Mesothelial cell of epicardium (in vitro differentiated cells): ENCODE results near the gene ANKS1B. TPM values are rescaled to one million over a fixed set of nuclear protein-coding genes. Genes with fewer than 3 reads are reported as not detected.
"Not testable (repeated sequence)": the region's sequence is repeated elsewhere in the genome, so short reads cannot be mapped to it uniquely, and the experiment has no call there.

Source experiments
- DNase-seq, 2 experiments: peaks; one replicate each; pipeline ENCODE4 v3.0.0; 2021; ENCODE audit warnings: low spot score in 2 of 2; ENCODE audit not compliant: unreplicated experiment in 2 of 2
- H3K27ac Mint-ChIP-seq: 2 replicates; pipeline ENCODE4 v1.8.0; 2021; ENCODE audit warnings: mixed read lengths
- H3K27me3 Mint-ChIP-seq: 2 replicates; pipeline ENCODE4 v1.8.0; 2021; ENCODE audit warnings: low read depth, mixed read lengths
- H3K36me3 Mint-ChIP-seq: 2 replicates; pipeline ENCODE4 v1.8.0; 2021; ENCODE audit warnings: mixed read lengths
- H3K4me1 Mint-ChIP-seq: 2 replicates; pipeline ENCODE4 v1.8.0; 2021; ENCODE audit warnings: mixed read lengths
- H3K4me3 Mint-ChIP-seq: 2 replicates; pipeline ENCODE4 v1.8.0; 2021; ENCODE audit warnings: mild to moderate bottlenecking, moderate library complexity, mixed read lengths
- H3K9me3 Mint-ChIP-seq: 2 replicates; pipeline ENCODE4 v1.8.0; 2021; ENCODE audit warnings: mixed read lengths
- CTCF ChIP-seq: fragments of 200-600 bp; sonication (generic); IDR thresholded peaks from one replicate; pipeline ENCODE4 v1.5.0; 2021; ENCODE audit warnings: antibody characterized with exemption; ENCODE audit not compliant: unreplicated experiment
- total RNA-seq: library from RNA; stranded (reverse); gene quantifications from 3 replicates; pipeline ENCODE4 v1.2.1, GENCODE V29; 2021

The ANKS1B gene
- total RNA-seq, 1 donor from 2014 or later: 8.8 TPM

GRCh38 chr12:99648183-99648582 is 336.6 kb downstream of the ANKS1B start:
- Mint-ChIP-seq H3K27me3 (no peaks in the 10 kb centered on the region), H3K4me1 (no peaks in the 10 kb centered on the region), H3K9me3 (peaks cover 9% of the 10 kb centered on the region), H3K4me3 (no peak overlapping the region), H3K27ac (no peak overlapping the region), H3K36me3 (no peaks in the 10 kb centered on the region)
- no peak for DNase-seq
- TF ChIP-seq CTCF: no peak

- no peaks in the 10 kb centered on the region for H3K27me3 Mint-ChIP-seq
- DNase-seq: no peak
- H3K27ac Mint-ChIP-seq: no peak within 1 kb of the TSS
- peaks cover 15% of the 10 kb centered on the region for H3K9me3 Mint-ChIP-seq
- TF ChIP-seq CTCF: no peak
- no peak within 1 kb of the TSS for H3K4me3 Mint-ChIP-seq
- H3K4me1 Mint-ChIP-seq: no peaks in the 10 kb centered on the region
- no peaks in the 10 kb centered on the region for H3K36me3 Mint-ChIP-seq
Measured at GRCh38 chr12:99647453-99647852, 337.3 kb downstream of the ANKS1B start, which contains the start of gene GARIN6. Gene GARIN6, plus strand, starts transcription at chr12:99647753. Its CDS starts 422 bp downstream, at chr12:99648175.

DNA sequence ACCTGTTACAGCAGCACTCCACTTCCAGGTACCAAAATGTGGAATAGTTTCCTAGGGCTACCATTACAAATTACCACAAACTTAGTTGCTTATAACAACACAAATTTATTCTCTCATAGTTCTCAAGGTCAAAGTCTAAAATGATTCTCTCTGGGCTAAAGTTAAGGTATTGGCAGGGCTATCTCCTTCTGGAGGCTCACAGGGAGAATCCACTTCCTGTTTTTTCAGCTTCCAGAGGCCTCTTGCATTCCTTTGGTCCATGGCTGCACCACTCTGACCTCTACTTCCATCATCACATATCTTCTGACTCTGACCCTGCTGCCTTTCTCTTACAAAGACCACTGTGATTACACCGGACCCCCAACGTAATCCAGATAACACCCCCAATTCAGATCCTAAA is 340.1 kb downstream of the ANKS1B start:
- H3K4me3 Mint-ChIP-seq: no peak overlapping the region
- H3K9me3 Mint-ChIP-seq: peaks cover 16% of the 10 kb centered on the region
- DNase-seq: no peak
- H3K36me3 Mint-ChIP-seq: no peaks in the 10 kb centered on the region
- H3K27ac Mint-ChIP-seq: no peak overlapping the region
- no peak for TF ChIP-seq CTCF
- no peaks in the 10 kb centered on the region for H3K27me3 Mint-ChIP-seq
- H3K4me1 Mint-ChIP-seq: no peaks in the 10 kb centered on the region

DNA sequence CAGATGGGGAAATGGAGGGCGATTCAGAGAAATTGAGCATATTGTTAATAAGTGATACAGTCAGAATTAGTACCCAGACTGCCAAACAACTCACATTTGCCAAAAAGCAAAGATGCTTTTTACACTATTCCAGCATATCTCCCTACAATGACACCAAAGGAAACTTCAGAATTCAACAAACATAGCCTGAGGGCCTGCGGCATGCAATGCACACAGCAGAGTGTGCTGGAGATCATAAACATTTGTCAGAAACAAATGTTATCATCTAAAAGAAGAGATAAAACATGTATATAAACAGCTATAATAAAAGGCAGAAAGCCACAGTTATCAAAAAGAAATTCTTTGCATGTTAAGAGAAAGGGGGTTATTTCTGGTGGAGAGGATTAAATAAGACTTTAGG is 357.3 kb downstream of the ANKS1B start:
- Mint-ChIP-seq H3K4me3 (no peak overlapping the region), H3K27me3 (peaks cover 2% of the 10 kb centered on the region), H3K27ac (no peak overlapping the region), H3K36me3 (no peaks in the 10 kb centered on the region), H3K9me3 (peaks cover 18% of the 10 kb centered on the region), H3K4me1 (no peaks in the 10 kb centered on the region)
- TF ChIP-seq CTCF: no peak
- DNase-seq: no peak

DNA sequence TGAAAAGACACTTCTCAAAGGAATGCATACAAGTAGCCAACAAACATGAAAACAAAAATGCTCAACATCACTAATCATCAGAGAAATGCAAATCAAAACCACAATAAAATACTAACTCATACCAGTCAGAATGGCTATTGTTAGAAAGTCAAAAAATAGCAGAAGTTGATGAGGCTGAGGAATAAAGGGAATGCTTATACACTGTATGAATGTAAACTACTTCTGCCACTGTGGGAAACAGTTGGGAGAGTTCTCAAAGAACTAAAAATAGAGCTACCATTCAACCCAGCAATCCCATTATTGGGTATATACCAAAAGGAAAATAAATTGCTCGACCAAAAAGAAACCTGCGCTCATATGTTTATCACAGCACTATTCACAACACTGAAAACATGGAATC is 360.1 kb downstream of the ANKS1B start:
- peaks cover 46% of the 10 kb centered on the region for H3K9me3 Mint-ChIP-seq
- H3K4me3 Mint-ChIP-seq, H3K4me1 Mint-ChIP-seq, H3K36me3 Mint-ChIP-seq, H3K27ac Mint-ChIP-seq, H3K27me3 Mint-ChIP-seq, DNase-seq: not testable (repeated sequence)

DNA sequence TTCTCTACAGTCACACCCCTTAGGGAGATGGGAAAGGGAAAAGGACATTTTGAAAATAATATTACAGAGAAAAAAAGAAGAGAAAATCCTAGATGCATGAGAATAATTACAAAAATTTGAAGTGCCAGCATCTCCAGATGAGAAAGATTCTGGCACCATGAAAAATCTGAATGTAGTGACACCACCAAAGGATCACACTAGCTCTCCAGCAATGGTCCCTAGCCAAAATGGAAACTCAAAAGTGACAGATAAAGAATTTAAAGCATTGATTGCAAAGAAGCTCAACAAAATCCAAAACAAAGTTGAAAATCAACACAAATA is 364.6 kb downstream of the ANKS1B start:
- Mint-ChIP-seq H3K4me3 (no peak overlapping the region), H3K27ac (no peak overlapping the region), H3K36me3 (peaks cover 4% of the 10 kb centered on the region), H3K9me3 (peaks cover 68% of the 10 kb centered on the region), H3K27me3 (peaks cover 2% of the 10 kb centered on the region), H3K4me1 (no peaks in the 10 kb centered on the region)
- no peak for DNase-seq
- no peak for TF ChIP-seq CTCF
